Uterus (tissue), 2 donors: ENCODE measurements around the gene SEL1L3.

Source experiments
- POLR2A ChIP-seq, 2 donors: fragments of 450-650 bp; IDR thresholded peaks; one replicate each; pipeline ENCODE4 v1.6.1; 2016; ENCODE audit warnings: antibody characterized with exemption in 2 of 2, mild to moderate bottlenecking in 1 of 2, moderate library complexity in 1 of 2
- TF ChIP-seq, protein P1 (sequence below), 4 experiments: fragments of 200-600 bp in 2 of 4; fragments of 450-650 bp in 2 of 4; sonication (generic) in 2 of 4; IDR thresholded peaks; one replicate each; pipeline ENCODE4 v1.5.1; 2016 to 2019; ENCODE audit warnings: antibody characterized with exemption in 4 of 4, mild to moderate bottlenecking in 2 of 4, moderate library complexity in 1 of 4

DNA sequence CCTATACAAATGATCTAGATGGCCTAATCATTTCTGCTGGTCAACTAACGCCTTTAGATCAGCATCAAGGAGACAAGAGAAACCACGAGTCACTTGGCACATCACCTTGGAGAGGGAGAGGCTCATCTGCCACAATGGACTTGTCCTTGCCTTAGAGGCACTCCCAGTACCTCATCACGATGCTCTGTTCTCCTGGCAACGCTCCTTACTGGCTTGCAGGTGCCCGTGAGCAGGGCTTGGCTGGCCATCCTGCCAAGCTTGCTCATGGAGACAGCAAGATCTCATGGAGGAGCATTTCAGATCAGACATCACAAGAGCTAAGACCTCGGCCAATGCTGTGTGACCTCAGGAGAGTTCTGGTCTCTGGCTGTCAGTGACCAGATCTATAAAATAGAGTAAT, 48.6 kb upstream of the SEL1L3 start:
- TF ChIP-seq, protein P1, sequence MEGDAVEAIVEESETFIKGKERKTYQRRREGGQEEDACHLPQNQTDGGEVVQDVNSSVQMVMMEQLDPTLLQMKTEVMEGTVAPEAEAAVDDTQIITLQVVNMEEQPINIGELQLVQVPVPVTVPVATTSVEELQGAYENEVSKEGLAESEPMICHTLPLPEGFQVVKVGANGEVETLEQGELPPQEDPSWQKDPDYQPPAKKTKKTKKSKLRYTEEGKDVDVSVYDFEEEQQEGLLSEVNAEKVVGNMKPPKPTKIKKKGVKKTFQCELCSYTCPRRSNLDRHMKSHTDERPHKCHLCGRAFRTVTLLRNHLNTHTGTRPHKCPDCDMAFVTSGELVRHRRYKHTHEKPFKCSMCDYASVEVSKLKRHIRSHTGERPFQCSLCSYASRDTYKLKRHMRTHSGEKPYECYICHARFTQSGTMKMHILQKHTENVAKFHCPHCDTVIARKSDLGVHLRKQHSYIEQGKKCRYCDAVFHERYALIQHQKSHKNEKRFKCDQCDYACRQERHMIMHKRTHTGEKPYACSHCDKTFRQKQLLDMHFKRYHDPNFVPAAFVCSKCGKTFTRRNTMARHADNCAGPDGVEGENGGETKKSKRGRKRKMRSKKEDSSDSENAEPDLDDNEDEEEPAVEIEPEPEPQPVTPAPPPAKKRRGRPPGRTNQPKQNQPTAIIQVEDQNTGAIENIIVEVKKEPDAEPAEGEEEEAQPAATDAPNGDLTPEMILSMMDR (IDR thresholded peaks at IDR 0.05), result no peak
- TF ChIP-seq POLR2A (IDR thresholded peaks at IDR 0.05), result no peak
